Activated naive CD4-positive, alpha-beta T cell treated with anti-CD3 and anti-CD28 coated beads for 36 hours (primary cell): Measurements from ENCODE around the gene TSC1. TPM values are rescaled to one million over a fixed set of nuclear protein-coding genes. Genes with fewer than 3 reads are reported as not detected.

Source experiments
- CTCF ChIA-PET: fragments of 350-600 bp; sonication (Branson Sonifier 250); formaldehyde crosslinking; loops from one replicate; lab custom pipeline; 2021; ENCODE audit warnings: antibody characterized with exemption; lab: Charles Lee
- DNase-seq: peaks from one replicate; pipeline ENCODE4 v3.0.0-alpha.2; 2020
- H3K27ac Mint-ChIP-seq: one replicate; pipeline ENCODE4 v1.8.0; 2021; ENCODE audit warnings: mild to moderate bottlenecking, mixed read lengths
- H3K27me3 Mint-ChIP-seq: one replicate; pipeline ENCODE4 v1.8.0; 2021; ENCODE audit warnings: low read depth, mixed read lengths
- H3K36me3 Mint-ChIP-seq: one replicate; pipeline ENCODE4 v1.8.0; 2021; ENCODE audit warnings: low read depth, mixed read lengths
- H3K4me1 Mint-ChIP-seq: one replicate; pipeline ENCODE4 v1.8.0; 2021; ENCODE audit warnings: low read depth, mixed read lengths
- H3K4me3 Mint-ChIP-seq: one replicate; pipeline ENCODE4 v1.8.0; 2021; ENCODE audit warnings: mild to moderate bottlenecking, moderate library complexity, mixed read lengths
- H3K9me3 Mint-ChIP-seq: one replicate; pipeline ENCODE4 v1.8.0; 2021; ENCODE audit warnings: mixed read lengths
- intact Hi-C: fragments of 100-400 bp; cut with micrococcal nuclease; formaldehyde crosslinking; loops from one replicate; pipeline ENCODE4 v1.15.1; 2023
- total RNA-seq, 2 experiments: library from RNA; stranded (reverse); gene quantifications; one replicate each; pipeline ENCODE4 v1.2.3, GENCODE V29; 2021

TSC1 gene
- total RNA-seq, 2 experiments from 2014 or later: 18.8 to 19.7 TPM

DNA sequence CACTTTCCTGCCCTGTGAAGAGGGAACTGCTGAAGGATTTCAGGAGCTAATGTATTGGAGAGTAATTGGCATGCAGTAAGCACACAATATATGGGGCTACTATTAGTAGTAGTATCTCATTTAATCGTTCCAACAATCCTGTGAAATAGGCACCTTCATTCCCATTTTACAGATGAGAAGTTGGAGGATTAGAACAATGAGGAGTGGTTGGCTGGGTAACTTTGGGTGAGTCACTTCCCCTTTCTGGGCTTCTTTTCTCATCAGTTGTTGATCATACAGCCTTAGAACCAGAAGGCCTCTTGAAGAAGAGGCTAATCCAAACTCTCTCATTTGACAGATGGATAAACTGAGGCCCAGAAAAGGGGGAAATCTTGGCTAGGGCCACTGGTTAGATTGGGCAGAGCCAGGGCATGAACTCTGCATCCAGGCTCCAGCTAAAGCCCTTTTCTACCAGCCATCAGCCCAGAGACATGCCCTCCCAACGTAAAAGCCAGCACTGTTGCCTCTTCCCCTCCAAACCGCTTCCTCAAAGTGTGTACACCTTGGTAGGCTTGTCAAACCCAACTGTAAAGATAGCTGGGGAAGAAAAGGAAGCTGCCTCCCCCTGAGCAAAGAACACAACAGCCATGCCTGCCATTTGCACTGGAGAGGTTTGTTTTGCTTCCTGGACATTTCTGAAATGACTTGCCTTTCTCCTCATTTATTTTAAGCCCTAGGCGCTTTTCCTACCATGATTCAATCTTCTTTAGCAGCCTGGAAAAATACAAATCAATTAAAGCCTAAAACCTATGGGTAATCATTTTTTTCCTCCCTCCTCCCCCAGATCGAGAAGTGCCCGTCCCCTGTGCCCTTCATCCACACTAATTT lies 64.7 kb downstream of the TSC1 start:
- Mint-ChIP-seq H3K36me3 (no peaks in the 10 kb centered on the region), H3K4me1 (peaks cover 8% of the 10 kb centered on the region), H3K4me3 (peak overlapping the region; percentile 74), H3K27ac (no peak overlapping the region), H3K9me3 (no peaks in the 10 kb centered on the region), H3K27me3 (no peaks in the 10 kb centered on the region)
- CTCF ChIA-PET: interaction anchor here (0.9 to 4.0 kb wide), 3 partner anchors 23 to 142 kb away, joined by 4 to 18 read pairs (median 4); no protein-coding TSS in a partner anchor
- no peak for DNase-seq
- intact Hi-C loops: loop anchor here (2.0 kb wide), 1 partner anchor 23 kb away; no protein-coding TSS in a partner anchor

DNA sequence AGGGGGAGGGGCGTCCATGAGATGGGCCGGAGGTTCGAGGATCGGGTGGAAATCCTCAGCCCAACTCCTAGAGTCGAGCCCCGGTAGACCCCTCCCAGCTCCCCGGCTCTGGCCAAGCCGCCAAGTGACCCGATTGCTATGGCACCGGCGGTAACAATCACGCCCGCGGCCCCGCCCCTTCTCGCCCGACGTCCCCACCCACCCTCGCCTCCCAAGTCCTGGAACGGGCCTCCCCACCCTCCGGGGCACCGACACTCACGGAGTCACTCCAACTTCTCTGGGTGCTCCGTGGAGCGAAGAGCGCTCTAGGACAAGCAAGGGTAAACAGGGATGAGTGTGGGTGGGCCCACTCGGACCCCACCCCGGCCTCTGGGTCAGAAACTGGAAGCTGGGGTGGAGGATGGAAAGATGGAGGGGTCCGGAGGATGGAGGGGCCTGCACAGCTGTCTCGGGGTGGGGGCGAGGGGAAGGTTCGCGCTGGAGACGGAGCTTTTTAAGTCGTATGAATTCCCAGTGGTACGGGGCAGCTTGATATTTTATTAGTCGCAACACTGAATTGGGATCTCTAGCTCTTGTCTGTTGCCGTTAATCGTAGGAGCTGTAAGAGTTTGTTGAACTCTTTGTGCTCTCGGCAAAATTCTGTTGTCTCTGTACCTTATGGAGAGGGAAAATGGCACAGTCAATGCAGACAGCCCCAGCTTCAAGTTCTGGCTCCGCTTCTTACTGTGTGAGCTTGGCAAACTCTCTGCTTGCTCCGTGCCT lies 65.5 kb downstream of the TSC1 start, which contains the start of gene SPACA9:
TSS of gene SPACA9 (plus strand) at position 204 of the 762 bp plus-strand sequence. CDS start 5,050 bp downstream, outside the sequence.
- Mint-ChIP-seq H3K4me3 (peak within 1 kb of the TSS; percentile 74), H3K36me3 (no peaks in the 10 kb centered on the region), H3K27me3 (no peaks in the 10 kb centered on the region), H3K27ac (no peak within 1 kb of the TSS), H3K9me3 (no peaks in the 10 kb centered on the region), H3K4me1 (peaks cover 8% of the 10 kb centered on the region)
- CTCF ChIA-PET: interaction anchor here (0.9 to 4.0 kb wide), 3 partner anchors 23 to 143 kb away, joined by 4 to 18 read pairs (median 4); no protein-coding TSS in a partner anchor
- peak; percentile 24 for DNase-seq
- intact Hi-C loops: loop anchor here (1.0 to 2.0 kb wide), 3 partner anchors 24 to 209 kb away; partner anchors contain the start of genes GTF3C4 and TSC1

DNA sequence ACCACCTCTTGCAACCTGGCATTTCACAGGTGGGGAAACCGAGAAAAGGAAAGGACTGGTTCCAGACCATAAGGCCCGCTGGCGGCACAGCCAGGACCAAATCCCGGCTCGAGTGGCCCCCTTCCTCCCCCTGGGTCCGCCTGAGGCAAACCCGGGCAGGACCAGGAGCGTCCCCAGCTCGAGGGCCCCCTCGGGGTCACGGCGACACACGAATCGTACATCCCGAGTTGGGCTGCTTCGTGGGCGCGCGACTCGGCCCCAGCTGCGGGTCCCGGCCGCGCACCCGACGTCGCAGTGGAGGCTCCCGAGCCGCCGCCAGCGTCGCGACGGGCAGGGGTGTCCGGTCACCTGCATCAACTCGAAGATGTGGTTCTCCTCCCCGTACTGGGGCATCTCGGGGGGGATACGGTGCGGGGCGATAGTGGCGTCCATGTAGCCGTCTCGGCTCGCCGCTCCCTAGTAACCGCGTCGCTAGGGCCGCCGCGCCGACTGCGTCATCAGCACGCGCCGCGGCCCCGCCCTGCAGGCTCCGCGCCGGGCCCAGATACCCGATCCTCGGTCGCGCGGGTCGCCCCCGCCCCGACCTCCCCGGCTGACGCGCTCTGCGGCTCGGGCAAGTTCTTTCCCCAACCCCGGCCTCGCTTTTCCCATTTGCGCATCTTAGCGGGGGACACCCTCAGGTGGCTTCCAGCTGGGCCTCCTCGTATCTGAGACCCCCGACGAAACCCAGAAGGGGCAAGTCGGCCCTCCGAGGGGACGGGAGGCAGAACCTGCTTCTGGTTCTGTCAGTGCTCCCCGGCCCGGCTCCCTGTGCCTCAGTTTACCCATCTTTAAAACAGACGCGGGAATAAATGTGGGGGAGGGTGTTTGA lies 66.4 kb downstream of the TSC1 start, which contains the start of gene AK8:
TSS of gene AK8 (minus strand) at position 461 of the 871 bp plus-strand sequence. CDS start at position 432, 29 bp downstream.
- no peak within 1 kb of the TSS for H3K27ac Mint-ChIP-seq
- peak within 1 kb of the TSS; percentile 74 for H3K4me3 Mint-ChIP-seq
- intact Hi-C loops: loop anchor here (1.0 to 2.0 kb wide), 3 partner anchors 25 to 208 kb away; partner anchors contain the start of genes GTF3C4 and TSC1
- CTCF ChIA-PET: interaction anchor here (4.0 kb wide), 1 partner anchor 24 kb away, joined by 18 read pairs; no protein-coding TSS in a partner anchor
- H3K4me1 Mint-ChIP-seq: peaks cover 8% of the 10 kb centered on the region
- no peaks in the 10 kb centered on the region for H3K27me3 Mint-ChIP-seq
- peak; percentile 71 for DNase-seq
- H3K36me3 Mint-ChIP-seq: no peaks in the 10 kb centered on the region
- no peaks in the 10 kb centered on the region for H3K9me3 Mint-ChIP-seq

DNA sequence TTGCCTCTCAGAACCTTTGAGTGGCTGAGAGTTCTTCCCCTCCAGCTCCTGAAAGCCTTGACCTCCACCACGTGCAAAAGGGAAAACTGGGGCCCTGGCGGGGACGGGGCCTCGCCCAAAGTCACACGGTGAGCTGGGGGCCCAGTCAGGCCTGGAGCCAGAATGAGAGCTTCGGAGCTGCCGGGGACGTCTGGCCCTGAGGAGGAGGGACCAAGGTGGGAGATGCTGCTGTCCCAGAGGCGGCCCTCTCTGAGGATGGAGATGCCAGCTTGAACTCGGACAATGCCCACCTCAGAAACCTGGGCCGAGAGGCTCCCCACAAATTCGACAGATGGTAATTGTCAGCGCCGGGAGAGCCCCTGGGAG lies 67.0 kb downstream of the TSC1 start:
- CTCF ChIA-PET: interaction anchor here (4.0 kb wide), 1 partner anchor 25 kb away, joined by 18 read pairs; no protein-coding TSS in a partner anchor
- no peaks in the 10 kb centered on the region for H3K9me3 Mint-ChIP-seq
- DNase-seq: no peak
- intact Hi-C loops: no loop called here
- H3K36me3 Mint-ChIP-seq: no peaks in the 10 kb centered on the region
- H3K4me1 Mint-ChIP-seq: peaks cover 8% of the 10 kb centered on the region
- H3K4me3 Mint-ChIP-seq: peak overlapping the region; percentile 74
- H3K27ac Mint-ChIP-seq: no peak overlapping the region
- no peaks in the 10 kb centered on the region for H3K27me3 Mint-ChIP-seq

DNA sequence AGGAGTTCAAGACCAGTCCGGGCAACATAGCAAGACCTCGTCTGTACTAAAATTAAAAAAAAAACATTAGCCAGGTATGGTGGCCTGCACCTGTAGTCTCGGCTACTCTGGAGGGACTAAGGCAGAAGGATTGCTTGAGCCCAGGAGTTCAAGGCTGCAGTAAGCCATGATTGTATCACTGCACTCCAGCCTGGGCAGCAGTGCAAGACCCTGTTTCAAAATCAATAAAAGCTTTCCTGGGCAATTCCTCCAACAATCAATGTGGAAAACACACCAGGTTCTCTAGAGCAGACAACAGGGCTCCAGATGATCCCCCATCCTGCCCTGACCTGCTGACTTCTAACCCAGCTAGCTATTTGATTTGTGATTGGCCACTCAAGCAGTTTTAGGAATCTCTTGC lies 67.6 kb downstream of the TSC1 start:
- H3K36me3 Mint-ChIP-seq: no peaks in the 10 kb centered on the region
- H3K4me1 Mint-ChIP-seq: peaks cover 8% of the 10 kb centered on the region
- H3K4me3 Mint-ChIP-seq: peak overlapping the region; percentile 74
- H3K27ac Mint-ChIP-seq: no peak overlapping the region
- intact Hi-C loops: no loop called here
- H3K9me3 Mint-ChIP-seq: no peaks in the 10 kb centered on the region
- no peak for DNase-seq
- CTCF ChIA-PET: interaction anchor here (0.6 to 4.0 kb wide), 2 partner anchors 25 to 172 kb away, joined by 6 to 18 read pairs; no protein-coding TSS in a partner anchor
- no peaks in the 10 kb centered on the region for H3K27me3 Mint-ChIP-seq

DNA sequence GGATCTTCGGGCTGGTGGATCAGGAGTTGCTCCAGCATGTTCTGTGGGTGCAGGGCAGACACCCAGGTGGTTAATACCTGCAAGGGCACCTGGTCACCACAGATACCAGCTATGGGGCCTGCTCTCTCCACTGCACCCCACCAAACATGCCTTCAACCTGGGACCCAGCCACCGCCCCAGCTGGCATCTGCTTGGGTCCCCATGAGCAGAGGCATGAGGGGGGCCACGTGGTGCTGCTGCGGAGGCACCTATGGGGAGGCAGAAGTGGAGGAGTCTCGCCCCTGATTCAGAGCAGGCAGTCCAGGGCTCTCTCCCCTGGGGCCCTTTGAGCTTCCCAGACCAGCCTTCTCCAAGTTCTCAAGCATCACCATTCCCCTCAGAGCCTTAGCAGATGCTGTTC lies 69.3 kb downstream of the TSC1 start:
- CTCF ChIA-PET: no interaction called here
- Mint-ChIP-seq H3K27ac (no peak overlapping the region), H3K36me3 (no peaks in the 10 kb centered on the region), H3K9me3 (no peaks in the 10 kb centered on the region), H3K27me3 (no peaks in the 10 kb centered on the region), H3K4me1 (peaks cover 8% of the 10 kb centered on the region), H3K4me3 (no peak overlapping the region)
- intact Hi-C loops: no loop called here
- no peak for DNase-seq

DNA sequence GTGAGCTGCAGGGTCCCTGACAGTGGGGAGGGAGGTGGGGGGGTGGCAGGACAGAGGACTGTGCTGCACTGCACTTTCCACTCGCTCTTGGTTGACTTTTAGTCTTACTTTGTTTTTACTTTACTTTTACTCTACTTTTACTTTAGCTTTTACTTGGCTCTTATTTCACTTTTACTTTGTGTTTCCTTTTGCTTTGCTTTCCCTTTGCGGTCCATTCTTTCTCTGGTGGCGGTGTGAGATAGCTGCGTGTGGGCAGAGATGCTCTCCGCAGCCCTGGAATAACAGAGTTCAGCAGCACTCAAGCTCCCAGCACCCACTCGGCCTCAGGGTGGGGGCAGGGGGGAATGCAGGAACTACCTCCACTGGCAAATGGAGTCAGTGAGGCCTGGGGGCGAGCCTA lies 71.0 kb downstream of the TSC1 start:
- H3K9me3 Mint-ChIP-seq: no peaks in the 10 kb centered on the region
- intact Hi-C loops: no loop called here
- CTCF ChIA-PET: interaction anchor here (1.1 kb wide), 1 partner anchor 27 kb away, joined by 3 read pairs; no protein-coding TSS in a partner anchor
- no peaks in the 10 kb centered on the region for H3K27me3 Mint-ChIP-seq
- no peak overlapping the region for H3K4me3 Mint-ChIP-seq
- H3K27ac Mint-ChIP-seq: no peak overlapping the region
- no peak for DNase-seq
- H3K4me1 Mint-ChIP-seq: no peaks in the 10 kb centered on the region
- H3K36me3 Mint-ChIP-seq: no peaks in the 10 kb centered on the region

DNA sequence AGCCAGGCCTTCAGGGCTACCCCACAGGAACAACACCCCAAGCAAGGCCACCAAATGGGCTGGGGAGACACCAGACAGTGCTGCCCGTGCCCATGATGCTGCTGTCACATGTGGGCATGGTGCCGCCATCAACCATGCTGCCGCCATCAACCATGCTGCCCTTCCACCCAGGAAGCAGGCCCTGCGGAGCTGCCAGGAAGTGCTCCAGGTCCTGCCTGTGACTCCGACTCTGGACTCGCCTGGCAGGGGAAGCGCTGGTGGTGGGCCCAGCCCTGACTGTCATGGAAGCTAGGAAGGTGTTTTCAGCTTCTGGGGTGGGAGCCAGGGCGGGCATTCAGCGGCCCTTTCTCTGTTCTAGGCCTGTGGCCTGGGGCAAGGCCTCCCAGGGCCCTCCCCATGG lies 75.2 kb downstream of the TSC1 start:
- H3K27ac Mint-ChIP-seq: no peak overlapping the region
- no peaks in the 10 kb centered on the region for H3K27me3 Mint-ChIP-seq
- H3K4me1 Mint-ChIP-seq: no peaks in the 10 kb centered on the region
- no peak overlapping the region for H3K4me3 Mint-ChIP-seq
- no peak for DNase-seq
- intact Hi-C loops: no loop called here
- CTCF ChIA-PET: no interaction called here
- H3K9me3 Mint-ChIP-seq: no peaks in the 10 kb centered on the region
- H3K36me3 Mint-ChIP-seq: no peaks in the 10 kb centered on the region

DNA sequence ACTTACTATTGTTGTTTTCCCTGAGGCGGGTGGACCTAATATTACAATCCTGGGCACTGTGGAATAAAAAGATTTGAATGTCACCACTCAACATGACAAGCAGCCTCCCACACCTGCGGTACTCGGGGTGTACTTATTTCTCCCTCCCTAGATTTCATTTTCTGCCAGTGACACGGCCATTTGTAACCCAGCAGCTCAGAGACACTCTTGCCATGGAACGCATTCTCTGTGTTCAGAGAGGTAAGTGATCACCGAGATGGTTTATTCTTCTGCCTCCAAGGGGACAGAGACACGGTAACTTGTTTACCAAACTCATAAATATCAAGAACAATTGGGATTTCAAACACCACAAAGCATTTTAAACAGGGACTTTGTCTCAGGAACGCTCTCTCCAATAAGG lies 77.5 kb downstream of the TSC1 start:
- intact Hi-C loops: no loop called here
- peaks cover 1% of the 10 kb centered on the region for H3K4me1 Mint-ChIP-seq
- H3K9me3 Mint-ChIP-seq: no peaks in the 10 kb centered on the region
- no peaks in the 10 kb centered on the region for H3K27me3 Mint-ChIP-seq
- CTCF ChIA-PET: interaction anchor here (1.1 kb wide), 1 partner anchor 35 kb away, joined by 4 read pairs; no protein-coding TSS in a partner anchor
- no peak for DNase-seq
- H3K27ac Mint-ChIP-seq: no peak overlapping the region
- H3K36me3 Mint-ChIP-seq: no peaks in the 10 kb centered on the region
- H3K4me3 Mint-ChIP-seq: no peak overlapping the region

DNA sequence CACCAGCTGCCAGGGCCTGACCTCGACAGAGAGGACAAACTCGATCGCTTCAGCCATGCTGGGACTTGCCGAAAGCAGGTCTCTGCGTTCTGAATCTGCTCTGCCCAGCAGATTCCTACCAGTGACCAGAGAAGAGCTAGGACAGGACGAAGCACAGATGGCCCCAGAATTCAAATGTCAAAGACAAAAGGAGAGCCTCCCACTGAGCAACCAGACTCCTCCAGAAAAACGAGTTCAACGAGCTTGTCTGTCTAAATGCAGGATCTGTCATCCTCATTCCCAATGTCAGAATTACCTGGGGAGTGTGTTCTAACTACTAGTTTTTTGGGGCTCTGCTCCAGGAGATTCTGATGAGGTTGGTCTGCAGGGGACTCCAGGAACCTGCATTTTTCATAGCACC lies 79.7 kb downstream of the TSC1 start:
- Mint-ChIP-seq H3K36me3 (no peaks in the 10 kb centered on the region), H3K4me1 (peaks cover 1% of the 10 kb centered on the region), H3K9me3 (no peaks in the 10 kb centered on the region), H3K27me3 (no peaks in the 10 kb centered on the region), H3K27ac (no peak overlapping the region), H3K4me3 (no peak overlapping the region)
- DNase-seq: no peak
- CTCF ChIA-PET: no interaction called here
- intact Hi-C loops: no loop called here

DNA sequence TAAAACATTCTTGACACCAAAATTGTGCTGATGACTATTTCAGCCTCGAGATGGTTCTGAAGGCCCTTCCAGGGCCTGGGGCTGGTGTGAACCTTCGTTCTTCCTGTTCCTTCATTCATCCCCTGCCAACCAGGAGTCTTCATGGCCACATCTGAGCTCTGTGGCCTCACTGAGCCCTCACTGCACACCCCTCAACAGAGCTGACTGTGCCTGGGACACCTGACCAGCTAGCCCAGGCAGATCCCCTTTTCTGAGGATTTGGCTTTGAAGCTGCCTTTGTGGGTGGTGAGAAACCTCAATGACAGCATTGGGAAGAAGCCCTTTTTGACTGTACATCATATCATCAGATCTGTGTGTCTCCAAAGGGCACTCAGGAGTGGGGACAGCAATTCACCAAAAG lies 80.1 kb downstream of the TSC1 start:
- intact Hi-C loops: no loop called here
- CTCF ChIA-PET: no interaction called here

More for the DNA sequence above, 80.1 kb downstream of the TSC1 start:
- Mint-ChIP-seq H3K27ac (no peak overlapping the region), H3K4me1 (peaks cover 1% of the 10 kb centered on the region), H3K27me3 (no peaks in the 10 kb centered on the region), H3K9me3 (no peaks in the 10 kb centered on the region), H3K36me3 (no peaks in the 10 kb centered on the region), H3K4me3 (no peak overlapping the region)
- DNase-seq: no peak
